22Rv1 (cell line): ENCODE results near the gene FGFR1OP2.

ENCODE experiments used
- ZFX ChIP-seq: fragments of 450-650 bp; IDR thresholded peaks from 2 replicates; pipeline ENCODE4 v1.6.1; 2017; ENCODE audit warnings: antibody characterized with exemption, borderline replicate concordance
- TF ChIP-seq, protein P1 (sequence below): fragments of 450-650 bp; IDR thresholded peaks from 2 replicates; pipeline ENCODE4 v1.5.1; 2017; ENCODE audit warnings: mild to moderate bottlenecking

DNA sequence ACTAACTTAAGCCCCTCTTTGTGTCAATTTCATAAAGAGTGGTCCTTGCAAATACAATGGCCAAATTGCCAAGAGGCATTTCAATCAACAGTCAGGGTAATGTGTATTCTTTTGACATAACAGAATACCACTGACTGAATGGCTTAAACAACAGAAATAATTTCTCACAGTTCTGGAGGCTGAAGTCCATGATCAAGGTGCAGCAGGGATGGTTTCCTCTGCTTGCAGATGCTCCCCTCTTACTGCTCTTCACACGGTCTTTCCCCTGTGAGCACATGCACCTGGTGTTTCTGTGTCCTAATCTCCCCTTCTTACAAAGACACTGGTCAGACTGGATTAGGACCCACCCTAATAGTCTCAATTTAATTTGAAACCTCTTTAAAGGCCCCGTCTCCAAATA, 31.9 kb downstream of the FGFR1OP2 start:
- TF ChIP-seq, protein P1, sequence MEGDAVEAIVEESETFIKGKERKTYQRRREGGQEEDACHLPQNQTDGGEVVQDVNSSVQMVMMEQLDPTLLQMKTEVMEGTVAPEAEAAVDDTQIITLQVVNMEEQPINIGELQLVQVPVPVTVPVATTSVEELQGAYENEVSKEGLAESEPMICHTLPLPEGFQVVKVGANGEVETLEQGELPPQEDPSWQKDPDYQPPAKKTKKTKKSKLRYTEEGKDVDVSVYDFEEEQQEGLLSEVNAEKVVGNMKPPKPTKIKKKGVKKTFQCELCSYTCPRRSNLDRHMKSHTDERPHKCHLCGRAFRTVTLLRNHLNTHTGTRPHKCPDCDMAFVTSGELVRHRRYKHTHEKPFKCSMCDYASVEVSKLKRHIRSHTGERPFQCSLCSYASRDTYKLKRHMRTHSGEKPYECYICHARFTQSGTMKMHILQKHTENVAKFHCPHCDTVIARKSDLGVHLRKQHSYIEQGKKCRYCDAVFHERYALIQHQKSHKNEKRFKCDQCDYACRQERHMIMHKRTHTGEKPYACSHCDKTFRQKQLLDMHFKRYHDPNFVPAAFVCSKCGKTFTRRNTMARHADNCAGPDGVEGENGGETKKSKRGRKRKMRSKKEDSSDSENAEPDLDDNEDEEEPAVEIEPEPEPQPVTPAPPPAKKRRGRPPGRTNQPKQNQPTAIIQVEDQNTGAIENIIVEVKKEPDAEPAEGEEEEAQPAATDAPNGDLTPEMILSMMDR = no peak
- TF ChIP-seq ZFX = no peak
